ENCODE results near the gene SAFB2. TPM values are rescaled to one million over a fixed set of nuclear protein-coding genes. Genes with fewer than 3 reads are reported as not detected.
A peak's percentile ranks its signal among the peaks of the same experiment; 100 is the strongest.

Gene SAFB2
- total RNA-seq, 2 donors from 2014 or later = 55.1 to 80.6 TPM

- Histone ChIP-seq H3K36me3 (no peaks in the 10 kb centered on the region), H3K4me3 (no peak overlapping the region), H3K27me3 (replicated peaks; ENCODE audit: insufficient read depth) (no peaks in the 10 kb centered on the region), H3K9me3 (no peaks in the 10 kb centered on the region), H3K27ac (no peak overlapping the region), H3K4me1 (ENCODE audit: control insufficient read depth in 1 of 2, low read depth in 2 of 2) (peaks cover 0 to 6% of the 10 kb centered on the region in 2 donors)
- DNase-seq (ENCODE audit: low spot score) (no peak), ATAC-seq (ENCODE audit: insufficient number of reproducible peaks, low FRiP score, low read depth) (no peak)
- no peak for TF ChIP-seq CTCF (IDR thresholded peaks at IDR 0.05)
Measured at GRCh38 chr19:5580161-5580571, 42.4 kb downstream of the SAFB2 start.

GRCh38 chr19:5579697-5580096 lies 42.9 kb downstream of the SAFB2 start:
- no peak overlapping the region for H3K4me3 ChIP-seq
- DNase-seq (ENCODE audit: low spot score) (no peak), ATAC-seq (ENCODE audit: insufficient number of reproducible peaks, low FRiP score, low read depth) (no peak)
- H3K4me1 ChIP-seq (ENCODE audit: control insufficient read depth in 1 of 2, low read depth in 2 of 2) = peaks cover 0 to 4% of the 10 kb centered on the region in 2 donors
- no peak for TF ChIP-seq CTCF (IDR thresholded peaks at IDR 0.05)
- H3K36me3 ChIP-seq = no peaks in the 10 kb centered on the region
- no peaks in the 10 kb centered on the region for H3K9me3 ChIP-seq
- no peaks in the 10 kb centered on the region for H3K27me3 ChIP-seq (replicated peaks; ENCODE audit: insufficient read depth)
- no peak overlapping the region for H3K27ac ChIP-seq

- ATAC-seq (ENCODE audit: insufficient number of reproducible peaks, low FRiP score, low read depth) (no peak), DNase-seq (ENCODE audit: low spot score) (no peak)
- H3K4me1 ChIP-seq (ENCODE audit: control insufficient read depth in 1 of 2, low read depth in 2 of 2) = peaks cover 0 to 4% of the 10 kb centered on the region in 2 donors
- no peak overlapping the region for H3K4me3 ChIP-seq
- H3K36me3 ChIP-seq = no peaks in the 10 kb centered on the region
- no peaks in the 10 kb centered on the region for H3K9me3 ChIP-seq
- no peaks in the 10 kb centered on the region for H3K27me3 ChIP-seq (replicated peaks; ENCODE audit: insufficient read depth)
- no peak for TF ChIP-seq CTCF (IDR thresholded peaks at IDR 0.05)
- H3K27ac ChIP-seq = no peak overlapping the region
Measured at GRCh38 chr19:5579286-5579685, 43.3 kb downstream of the SAFB2 start.

GRCh38 chr19:5578097-5578846 lies 44.3 kb downstream of the SAFB2 start:
- no peak overlapping the region for H3K27ac ChIP-seq
- H3K9me3 ChIP-seq = no peaks in the 10 kb centered on the region
- ATAC-seq (ENCODE audit: insufficient number of reproducible peaks, low FRiP score, low read depth) (no peak), DNase-seq (ENCODE audit: low spot score) (no peak)
- H3K4me3 ChIP-seq = peak overlapping the region; percentile 37
- TF ChIP-seq CTCF (IDR thresholded peaks at IDR 0.05) = peak; percentile 97
- peaks cover 0 to 4% of the 10 kb centered on the region in 2 donors for H3K4me1 ChIP-seq (ENCODE audit: control insufficient read depth in 1 of 2, low read depth in 2 of 2)
- no peaks in the 10 kb centered on the region for H3K27me3 ChIP-seq (replicated peaks; ENCODE audit: insufficient read depth)
- H3K36me3 ChIP-seq = no peaks in the 10 kb centered on the region

GRCh38 chr19:5575590-5575989 lies 47.0 kb downstream of the SAFB2 start:
- Histone ChIP-seq H3K9me3 (no peaks in the 10 kb centered on the region), H3K36me3 (no peaks in the 10 kb centered on the region), H3K27ac (no peak overlapping the region), H3K27me3 (replicated peaks; ENCODE audit: insufficient read depth) (no peaks in the 10 kb centered on the region), H3K4me3 (no peak overlapping the region), H3K4me1 (ENCODE audit: control insufficient read depth in 1 of 2, low read depth in 2 of 2) (peaks cover 0 to 4% of the 10 kb centered on the region in 2 donors)
- DNase-seq (ENCODE audit: low spot score) (no peak), ATAC-seq (ENCODE audit: insufficient number of reproducible peaks, low FRiP score, low read depth) (no peak)
- TF ChIP-seq CTCF (IDR thresholded peaks at IDR 0.05) = no peak
